ENCODE measurements around the gene NCOA3.
"Not testable (repeated sequence)": the region's sequence is repeated elsewhere in the genome, so short reads cannot be mapped to it uniquely, and the experiment has no call there.

The NCOA3 gene

DNA sequence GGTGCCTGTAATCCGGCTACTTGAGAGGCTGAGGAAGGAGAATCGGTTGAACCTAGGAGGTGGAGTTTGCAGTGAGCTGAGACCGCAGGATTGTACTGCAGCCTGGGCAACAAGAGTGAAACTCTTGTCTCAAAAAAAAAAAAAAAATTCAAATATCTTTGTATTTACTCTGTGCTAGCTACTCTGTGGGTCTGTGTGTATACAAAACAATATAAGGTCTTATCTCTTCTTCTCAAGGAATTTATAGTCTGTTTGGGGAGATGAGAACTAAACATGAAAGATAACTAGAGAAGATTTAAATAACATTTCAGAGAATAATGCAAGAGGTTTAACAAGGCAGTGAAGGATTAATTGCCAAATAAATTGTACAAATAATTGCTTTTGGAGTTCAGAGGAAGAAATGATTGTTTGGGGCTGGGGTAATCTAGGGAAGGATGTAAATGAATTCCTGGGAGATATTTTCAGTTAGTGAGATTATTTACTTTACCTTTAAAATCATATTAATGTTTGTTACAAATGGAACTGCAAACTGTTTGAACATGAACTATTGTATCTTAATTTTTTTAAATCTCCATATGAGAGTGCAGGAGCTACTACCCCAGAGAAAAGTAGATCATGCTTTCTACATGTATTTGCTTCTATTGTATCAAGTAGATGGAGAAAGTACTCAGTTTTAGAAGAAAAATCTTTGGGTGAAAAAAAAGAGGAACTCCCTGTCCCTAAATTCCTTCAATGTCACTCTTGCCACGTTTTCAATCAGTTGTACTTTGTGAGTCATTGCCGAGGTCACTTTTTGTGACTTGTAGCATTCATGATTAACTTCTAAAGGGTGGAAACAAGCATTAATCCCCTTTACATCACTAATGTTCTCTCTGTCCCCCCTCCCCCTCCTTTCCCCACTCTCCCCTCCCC is 39.0 kb downstream of the NCOA3 start:
- DNase-seq, result no peak

DNA sequence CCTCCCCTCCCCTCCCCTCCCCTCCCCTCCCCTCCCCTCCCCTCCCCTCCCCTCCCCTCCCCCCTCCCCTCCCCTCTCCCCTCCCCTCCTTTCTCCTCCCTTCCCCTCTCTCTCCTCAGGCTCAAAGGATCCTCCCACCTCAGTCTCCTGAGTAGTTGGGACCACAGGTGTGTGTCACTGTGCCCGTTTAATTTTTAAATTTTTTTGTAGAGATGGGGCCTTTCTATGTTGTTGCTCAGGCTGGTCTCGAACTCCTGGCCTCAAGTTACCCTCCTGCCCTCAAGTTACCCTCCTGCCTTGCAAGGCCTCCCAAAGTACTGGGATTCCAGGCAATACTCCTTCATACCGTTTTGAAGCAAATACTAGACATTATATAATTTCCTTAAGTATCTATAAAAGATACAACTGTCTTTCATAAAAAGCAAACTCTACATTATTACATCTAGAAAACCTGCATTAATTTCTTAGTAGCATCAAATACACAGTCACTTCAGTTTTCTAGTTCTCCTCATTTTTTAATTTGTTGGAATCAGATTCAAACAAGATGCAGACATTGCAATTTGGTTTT is 39.8 kb downstream of the NCOA3 start:
- no peak for DNase-seq

DNA sequence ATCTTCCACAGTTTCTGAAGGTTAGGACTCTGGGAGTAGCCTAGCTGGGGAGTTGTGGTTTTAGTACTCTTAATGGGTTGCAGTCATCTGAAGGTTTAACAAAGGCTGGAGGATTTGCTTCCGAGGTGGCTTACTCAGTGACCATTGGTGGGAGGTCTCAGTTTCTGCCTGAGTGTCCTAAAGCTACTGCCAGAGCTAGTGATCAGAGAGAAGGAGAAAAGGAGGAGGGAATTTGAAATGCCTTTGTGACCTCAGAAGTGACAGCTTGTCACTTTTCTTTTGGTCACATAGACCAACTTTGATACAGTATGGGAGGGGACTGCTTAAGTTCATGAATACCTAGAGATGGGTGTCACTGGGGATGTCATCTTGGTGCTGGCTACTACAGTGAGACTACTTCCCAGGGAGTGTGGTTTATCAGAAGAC is 41.3 kb downstream of the NCOA3 start:
- DNase-seq, result no peak

DNA sequence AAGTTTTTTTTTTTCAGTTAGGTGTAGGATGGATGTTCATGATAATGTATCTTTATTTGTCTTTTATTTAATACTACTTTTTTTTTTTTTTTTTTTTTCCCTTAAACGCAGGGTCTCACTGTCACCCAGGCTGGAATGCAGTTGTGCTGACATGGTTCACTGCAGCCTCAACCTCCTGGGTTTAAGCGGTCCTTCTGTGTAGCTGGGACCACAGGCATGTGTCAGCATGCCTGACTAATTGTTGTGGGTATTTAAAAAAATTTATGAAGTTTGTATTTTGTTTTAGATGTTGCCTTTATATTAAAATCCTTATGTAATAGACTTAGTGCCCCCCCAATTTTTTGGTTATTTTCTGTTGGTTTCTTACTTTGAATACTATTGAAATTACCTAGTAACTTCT is 42.6 kb downstream of the NCOA3 start:
- no peak for DNase-seq

DNA sequence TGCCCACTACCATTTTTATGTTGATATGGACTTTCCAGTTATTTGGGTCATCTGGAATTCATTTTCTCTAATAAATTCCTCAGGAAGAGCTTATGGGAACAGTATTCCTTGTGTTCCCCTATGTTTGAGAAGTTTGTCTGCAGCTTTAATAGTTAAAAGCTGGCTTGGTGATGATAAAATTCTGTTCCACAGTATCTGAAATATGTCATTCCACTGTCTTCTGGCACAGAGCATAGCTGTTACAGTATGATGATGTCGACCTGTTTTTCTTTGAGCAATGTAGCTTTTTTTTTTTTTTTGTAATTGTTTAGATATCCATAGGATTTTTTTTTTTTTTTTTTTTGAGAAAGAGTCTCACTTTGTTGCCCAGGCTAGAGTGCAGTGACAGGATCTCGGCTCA is 43.2 kb downstream of the NCOA3 start:
- DNase-seq, result no peak

DNA sequence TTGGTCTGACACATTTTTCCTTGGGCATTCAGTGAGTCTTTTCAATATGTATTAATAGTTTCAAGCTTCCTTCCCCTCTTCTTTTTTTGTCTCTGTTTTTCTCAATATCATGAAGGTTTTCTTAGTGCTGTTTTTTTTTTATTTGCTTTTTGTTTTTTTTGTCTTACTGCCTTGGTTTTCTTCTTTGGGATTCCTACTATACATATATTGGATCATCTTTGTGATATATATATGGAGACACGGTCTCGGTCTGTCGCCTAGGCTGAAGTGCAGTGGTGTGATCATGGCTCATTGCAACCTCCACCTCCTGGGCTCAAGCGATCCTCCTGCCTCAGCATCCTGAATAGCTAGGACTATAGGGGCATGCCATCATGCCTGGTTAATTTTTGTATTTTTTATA is 43.8 kb downstream of the NCOA3 start:
- DNase-seq, result no peak

DNA sequence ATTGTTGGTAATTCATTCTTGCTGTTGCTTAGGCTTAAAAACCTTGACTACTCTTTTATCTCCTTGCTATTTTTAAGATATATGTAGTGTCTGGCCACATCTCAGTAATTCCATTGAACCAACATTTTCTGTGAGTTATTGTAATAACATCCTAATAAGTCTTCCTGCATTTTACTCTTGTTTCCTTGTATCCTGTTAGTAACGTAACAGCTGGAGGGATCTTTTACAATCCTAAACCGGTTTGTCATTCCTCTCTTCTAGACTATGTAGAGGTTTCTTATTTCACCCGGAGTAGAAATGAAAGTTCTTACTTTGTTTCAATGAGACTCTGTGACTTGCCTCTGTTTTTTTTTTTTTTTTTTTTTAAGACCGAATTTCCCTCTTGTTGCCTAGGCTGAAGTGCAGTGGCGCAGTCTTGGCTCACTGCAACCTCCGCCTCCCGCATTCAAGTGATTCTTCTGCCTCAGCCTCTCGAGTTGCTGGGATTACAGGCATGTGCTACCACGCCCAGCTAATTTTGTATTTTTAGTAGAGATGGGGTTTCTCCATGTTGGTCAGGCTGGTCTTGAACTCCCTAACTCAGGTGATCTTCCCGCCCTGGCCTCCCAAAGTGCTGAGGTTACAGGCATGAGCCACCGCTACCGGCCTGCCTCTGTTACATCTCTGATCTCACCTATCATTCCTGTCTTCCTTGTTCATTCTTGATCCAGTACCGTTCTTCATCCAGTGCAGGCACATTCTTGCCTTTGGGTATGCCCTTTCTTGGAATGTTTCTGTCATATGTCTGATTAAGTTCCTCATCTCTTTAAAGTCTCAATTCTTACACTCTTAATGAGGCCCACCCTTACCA is 44.7 kb downstream of the NCOA3 start:
- DNase-seq, result no peak

DNA sequence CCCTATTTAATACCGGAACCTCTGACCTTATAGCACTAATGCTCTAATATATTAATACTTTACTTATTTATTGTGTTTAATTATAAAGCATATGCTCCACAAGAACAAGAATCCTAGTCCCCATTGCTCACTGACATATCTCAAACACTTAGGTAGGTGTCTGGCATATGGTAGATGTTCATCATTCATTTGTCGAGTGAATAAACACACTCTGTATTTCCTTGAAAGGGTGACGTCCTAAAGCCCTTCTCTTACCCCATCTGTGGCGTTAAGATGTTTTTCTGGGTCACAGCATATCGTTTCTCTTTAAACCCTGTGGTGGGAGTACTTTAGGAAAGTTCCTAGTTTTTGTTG is 45.3 kb downstream of the NCOA3 start:
- no peak for DNase-seq

DNA sequence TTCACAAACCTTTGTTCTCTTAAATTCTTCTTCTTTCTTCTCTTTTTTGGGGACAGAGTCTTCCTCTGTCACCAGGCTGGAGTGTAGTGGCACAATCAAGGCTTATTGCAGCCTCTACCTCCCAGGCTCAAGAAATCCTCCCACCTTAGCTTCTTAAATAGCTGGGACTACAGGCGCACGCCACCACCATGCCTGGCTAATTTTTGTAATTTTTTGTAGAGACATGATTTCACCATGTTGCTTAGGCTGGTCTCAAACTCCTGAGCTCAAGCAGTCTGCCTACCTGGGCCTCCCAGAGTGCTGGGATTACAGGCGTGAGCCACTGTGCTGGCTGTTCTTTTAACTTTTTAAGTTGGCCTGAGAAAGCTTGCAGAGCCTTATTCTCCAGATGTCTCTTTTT is 48.0 kb downstream of the NCOA3 start:
- no peak for DNase-seq

DNA sequence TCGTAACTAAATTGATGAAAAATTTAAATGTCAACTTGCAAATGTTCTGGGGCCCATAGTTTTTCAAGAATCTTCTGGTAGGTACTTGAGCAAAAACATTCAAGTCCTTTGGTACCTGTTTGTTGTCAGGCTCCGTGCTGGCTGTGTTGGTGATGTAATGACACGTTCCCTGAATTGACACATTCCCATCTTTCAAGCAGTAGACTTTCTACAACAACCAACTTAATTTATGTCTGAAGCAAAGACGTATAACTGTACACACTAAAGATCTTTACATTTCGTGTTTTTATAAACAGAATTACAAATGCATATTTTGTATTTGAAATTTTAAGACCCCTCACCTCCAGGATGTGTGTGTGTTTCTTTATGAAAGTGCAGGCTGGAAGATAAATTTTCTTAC is 49.5 kb downstream of the NCOA3 start:
- DNase-seq, result no peak

DNA sequence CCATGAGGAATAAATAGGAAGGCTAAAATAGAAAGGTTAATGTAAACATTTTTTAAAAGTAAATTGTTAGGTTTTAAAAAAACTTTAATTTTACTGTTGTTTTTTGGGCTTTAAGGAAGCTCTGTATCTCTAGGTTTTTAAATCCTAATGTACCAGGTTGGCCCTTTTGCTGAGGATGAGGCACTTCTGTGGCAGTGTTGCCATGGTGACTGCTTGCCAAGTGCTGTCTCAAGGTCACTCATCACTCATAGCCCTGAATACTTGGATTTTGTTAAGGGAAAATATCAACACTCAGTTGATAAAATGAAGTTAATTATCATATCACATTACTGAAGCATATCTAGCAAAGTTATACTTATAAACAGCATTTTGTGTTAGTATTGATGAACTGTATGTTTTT is 50.2 kb downstream of the NCOA3 start:
- DNase-seq, result no peak

DNA sequence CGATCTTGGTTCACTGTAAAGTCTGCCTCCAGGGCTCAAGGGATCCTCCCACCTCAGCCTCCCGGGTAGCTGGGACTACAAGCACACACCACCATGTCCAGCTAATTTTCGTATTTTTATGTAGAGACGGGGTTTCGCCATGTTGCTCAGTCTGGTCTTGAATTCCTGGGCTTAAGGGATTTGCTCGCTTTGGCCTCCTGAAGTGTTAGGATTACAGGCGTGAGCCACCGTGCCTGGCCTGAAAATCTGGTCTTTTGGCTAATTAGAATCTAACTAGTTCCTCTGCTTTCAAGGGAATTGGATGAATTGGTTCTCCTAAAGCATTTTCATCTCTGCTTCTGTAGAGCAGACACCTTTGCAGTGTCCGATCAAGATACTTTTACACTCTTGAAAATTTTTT is 51.3 kb downstream of the NCOA3 start:
- DNase-seq, result no peak

DNA sequence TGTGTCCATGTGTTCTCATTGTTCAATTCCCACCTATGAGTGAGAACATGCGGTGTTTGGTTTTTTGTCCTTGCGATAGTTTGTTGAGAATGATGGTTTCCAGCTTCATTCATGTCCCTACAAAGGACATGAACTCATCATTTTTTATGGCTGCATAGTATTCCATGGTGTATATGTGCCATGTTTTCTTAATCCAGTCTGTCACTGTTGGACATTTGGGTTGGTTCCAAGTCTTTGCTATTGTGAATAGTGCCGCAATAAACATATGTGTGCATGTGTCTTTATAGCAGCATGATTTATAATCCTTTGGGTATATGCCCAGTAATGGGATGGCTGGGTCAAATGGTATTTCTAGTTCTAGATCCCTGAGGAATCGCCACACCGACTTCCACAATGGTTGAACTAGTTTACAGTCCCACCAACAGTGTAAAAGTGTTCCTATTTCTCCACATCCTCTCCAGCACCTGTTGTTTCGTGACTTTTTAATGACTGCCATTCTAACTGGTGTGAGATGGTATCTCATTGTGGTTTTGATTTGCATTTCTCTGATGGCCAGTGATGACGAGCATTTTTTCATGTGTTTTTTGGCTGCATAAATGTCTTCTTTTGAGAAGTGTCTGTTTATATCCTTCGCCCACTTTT is 52.0 kb downstream of the NCOA3 start:
- DNase-seq, result not testable (repeated sequence)

DNA sequence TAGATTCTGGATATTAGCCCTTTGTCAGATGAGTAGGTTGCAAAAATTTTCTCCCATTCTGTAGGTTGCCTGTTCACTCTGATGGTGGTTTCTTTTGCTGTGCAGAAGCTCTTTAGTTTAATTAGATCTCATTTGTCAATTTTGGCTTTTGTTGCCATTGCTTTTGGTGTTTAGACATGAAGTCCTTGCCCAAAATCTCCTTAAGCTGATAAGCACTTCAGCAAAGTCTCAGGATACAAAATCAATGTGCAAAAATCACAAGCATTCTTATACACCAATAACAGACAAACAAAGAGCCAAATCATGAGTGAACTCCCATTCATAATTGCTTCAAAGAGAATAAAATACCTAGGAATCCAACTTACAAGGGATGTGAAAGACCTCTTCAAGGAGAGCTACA is 52.6 kb downstream of the NCOA3 start:
- DNase-seq, result not testable (repeated sequence)

DNA sequence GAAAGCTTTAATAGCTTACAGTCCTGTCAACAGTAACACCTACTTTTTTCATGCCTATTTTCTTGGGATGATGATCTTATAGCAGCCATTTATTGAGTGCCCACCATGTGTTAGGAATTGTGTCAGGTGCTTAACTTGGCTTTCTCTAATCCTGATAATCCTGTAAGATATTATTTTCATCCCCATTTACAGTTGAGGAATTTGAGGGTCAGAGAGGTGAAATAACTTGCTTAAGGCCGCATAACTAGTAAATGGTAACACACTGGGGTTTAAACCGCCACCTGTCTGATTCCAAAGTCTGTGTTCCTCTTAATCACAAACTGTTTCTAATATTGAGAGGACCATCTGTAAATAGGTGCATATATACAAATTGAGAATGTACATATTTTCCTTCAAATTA is 55.5 kb downstream of the NCOA3 start:
- DNase-seq, result no peak

DNA sequence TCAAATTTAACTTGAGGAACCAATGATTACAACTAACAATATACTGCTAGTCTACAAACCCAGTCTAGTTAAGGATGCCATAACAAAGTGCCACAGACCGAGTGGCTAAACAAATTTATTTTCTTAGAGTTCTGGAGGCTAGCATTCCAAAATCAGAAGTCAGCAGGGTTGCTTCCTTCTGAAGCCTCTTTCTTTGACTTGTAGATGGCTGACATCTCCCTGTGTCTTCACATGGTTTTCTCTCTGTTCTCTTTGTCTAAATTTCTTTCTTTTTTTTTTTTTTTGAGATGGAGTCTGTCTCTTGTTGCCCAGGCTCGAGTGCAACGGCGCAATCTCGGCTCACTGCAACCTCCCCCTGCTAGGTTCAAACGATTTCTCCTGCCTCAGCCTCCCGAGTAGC is 56.1 kb downstream of the NCOA3 start:
- no peak for DNase-seq

DNA sequence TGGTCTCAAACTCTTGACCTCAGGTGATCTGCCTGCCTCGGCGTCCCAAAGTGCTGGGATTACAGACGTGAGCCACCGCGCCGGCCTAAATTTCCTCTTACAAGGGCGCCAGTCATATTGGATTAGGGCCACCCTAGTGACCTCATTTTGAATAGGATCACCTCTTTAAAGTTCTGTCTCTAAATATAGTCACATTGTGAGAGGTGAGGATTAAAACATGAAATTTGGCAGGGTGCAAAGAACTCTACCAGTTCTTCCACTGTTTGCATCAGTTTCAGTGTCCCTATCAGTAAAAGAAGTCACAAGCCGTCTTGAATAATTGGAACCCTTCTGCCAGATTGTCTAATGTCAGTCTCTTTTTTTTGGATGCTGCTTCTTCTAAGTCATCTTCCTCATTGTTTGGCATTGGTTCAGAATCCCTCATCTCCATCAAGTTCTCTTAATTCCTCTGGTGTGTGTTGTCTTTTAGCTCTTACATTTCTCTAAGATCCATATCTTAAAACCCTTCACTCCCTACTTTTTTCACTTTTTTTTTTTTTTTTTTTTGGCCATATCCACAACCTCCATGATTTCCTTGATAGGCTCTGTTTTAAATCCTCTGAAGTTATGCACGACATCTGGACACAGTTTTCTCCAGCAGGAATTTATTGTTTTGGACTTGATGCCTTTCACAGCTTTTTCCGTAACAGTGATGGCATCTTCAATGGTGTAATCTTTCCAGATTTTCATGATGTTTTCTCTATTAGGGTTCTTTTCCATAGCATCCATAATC is 56.8 kb downstream of the NCOA3 start:
- no peak for DNase-seq

DNA sequence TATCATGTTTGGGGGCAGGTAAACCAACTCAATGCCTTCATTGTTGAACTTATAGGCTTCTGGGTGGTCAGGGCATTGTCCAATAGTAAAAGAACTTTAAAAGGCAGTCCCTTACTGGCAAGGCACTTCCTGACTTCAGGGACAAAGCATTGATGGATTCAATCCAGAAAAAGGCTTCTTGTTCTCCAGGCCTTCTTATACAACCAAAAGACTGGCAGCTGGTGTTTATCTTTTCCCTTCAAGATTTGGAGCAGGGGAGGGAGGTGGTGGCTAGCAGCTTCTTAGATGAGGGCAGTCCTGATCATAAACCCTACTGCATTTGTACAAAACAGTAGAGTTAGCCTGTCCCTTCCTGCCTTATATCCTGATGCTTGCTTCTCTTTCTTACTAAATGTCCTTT is 57.5 kb downstream of the NCOA3 start:
- no peak for DNase-seq

DNA sequence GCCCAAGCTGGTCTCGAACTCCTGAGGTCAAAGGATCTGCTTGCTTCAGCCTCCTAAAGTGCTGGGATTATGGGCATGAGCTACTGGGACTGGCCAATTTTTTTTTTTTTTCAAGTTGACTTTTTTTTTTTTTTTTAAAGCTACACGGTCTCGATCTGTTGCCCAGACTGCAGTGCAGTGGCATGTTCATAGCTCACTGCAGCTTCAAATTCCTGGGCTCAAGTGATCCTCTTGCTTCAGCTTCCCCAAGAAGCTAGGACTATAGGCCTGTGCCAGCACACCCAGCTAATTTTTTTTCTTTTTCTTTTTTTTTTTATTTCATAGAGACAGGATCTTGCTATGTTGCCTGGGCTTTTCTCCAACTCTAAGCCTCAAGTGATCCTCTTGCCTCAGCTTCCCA is 59.5 kb downstream of the NCOA3 start:
- DNase-seq, result no peak

DNA sequence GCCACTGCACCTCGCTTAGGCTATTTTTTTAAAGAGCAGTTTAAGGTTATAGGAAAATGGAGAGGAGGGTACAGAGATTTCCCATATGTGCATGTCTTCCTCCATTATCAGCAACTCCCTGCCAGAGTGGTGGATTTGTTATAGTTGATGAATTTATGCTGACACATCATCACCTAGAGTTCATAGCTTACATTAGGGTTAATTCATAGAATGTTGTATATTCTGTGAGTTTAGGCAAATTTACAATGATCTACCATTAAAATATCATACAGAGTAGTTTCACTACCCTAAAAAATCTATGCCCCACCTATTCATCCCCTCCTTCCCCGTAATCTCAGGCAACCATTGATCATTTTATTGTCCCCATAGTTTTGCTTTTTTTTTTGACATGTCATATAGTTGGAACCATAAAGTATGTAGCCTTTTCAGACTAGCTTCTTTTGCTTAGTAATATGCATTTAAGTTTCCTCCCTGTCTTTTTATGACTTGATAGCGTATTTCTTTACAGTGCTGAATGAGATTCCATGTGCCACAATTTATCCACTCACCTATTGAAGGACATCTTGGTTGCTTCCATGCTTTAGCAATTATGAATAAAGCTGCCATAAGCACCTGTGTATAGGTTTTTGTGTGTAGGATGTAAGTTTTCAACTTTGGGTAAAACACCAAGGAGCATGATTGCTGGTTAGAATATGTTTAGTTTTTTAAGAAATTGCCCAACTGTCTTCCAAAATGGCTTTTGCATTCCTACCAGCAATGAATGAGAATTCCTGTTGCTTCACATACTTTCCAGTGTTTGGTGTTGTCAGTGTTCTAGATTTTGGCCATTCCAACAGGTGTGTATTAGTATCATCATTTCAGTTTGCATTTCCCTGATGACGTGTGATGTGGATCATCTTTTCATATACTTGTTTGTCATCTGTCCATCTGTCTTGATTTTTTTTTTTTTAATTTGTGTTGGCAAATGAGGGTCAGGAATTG is 60.2 kb downstream of the NCOA3 start:
- no peak for DNase-seq

DNA sequence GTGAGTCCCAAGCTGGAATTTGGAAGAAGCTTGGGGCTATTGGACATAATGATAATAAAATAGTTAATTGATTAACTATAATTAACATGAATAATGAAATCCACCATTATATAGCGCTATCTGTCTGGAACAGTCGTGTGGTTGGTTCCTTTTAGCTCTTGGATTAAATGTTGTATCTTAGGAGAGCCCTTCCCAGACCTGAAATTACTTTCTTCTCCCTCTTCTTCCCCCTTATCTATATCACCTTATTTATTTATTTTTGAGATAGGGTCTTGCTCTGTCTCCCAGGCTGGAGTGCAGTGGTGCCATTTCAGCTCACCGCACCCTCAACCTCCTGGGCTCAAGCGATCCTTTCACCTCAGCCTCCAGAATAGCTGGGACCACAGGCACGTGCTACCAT is 64.6 kb downstream of the NCOA3 start:
- no peak for DNase-seq
